Natural killer cell (primary cell): ENCODE results near the gene LGR6. TPM values are rescaled to one million over a fixed set of nuclear protein-coding genes. Genes with fewer than 3 reads are reported as not detected.

Source experiments
- ATAC-seq, 3 donors: fragments of 150-1000 bp in 2 of 3; fragments of 200-7000 bp in 1 of 3; cut with Tn5 transposase; 1 replicate in 1 of 3; 2 replicates in 2 of 3; pipeline ENCODE4 v1.10.0; 2021; ENCODE audit warnings: mild to moderate bottlenecking in 2 of 3, moderate library complexity in 2 of 3
- DNase-seq, 2 donors: peaks; one replicate each; pipeline versions ENCODE4 v3.0.0 to v3.0.0-alpha.2; 2013 to 2021; ENCODE audit warnings: mixed read lengths in 1 of 2
- H3K27ac ChIP-seq: one replicate; pipeline ENCODE4 v1.5.1; 2013; ENCODE audit warnings: mild to moderate bottlenecking, low read length
- H3K27me3 ChIP-seq: one replicate; pipeline ENCODE4 v1.6.1; 2013; ENCODE audit warnings: low read length; ENCODE audit not compliant: control insufficient read depth, insufficient read depth
- H3K36me3 ChIP-seq: one replicate; pipeline ENCODE4 v1.6.1; 2013; ENCODE audit warnings: low read length; ENCODE audit not compliant: control insufficient read depth, insufficient read depth
- H3K4me1 ChIP-seq: one replicate; pipeline ENCODE4 v1.6.1; 2013; ENCODE audit warnings: low read length; ENCODE audit not compliant: control insufficient read depth, insufficient read depth
- H3K4me3 ChIP-seq: one replicate; pipeline ENCODE4 v1.5.1; 2013; ENCODE audit warnings: low read length
- H3K9me3 ChIP-seq: one replicate; pipeline ENCODE4 v1.6.1; 2013; ENCODE audit warnings: low read length; ENCODE audit not compliant: control insufficient read depth, insufficient read depth
- H3K27ac Mint-ChIP-seq, 2 donors: one replicate each; pipeline ENCODE4 v1.8.0; 2022; ENCODE audit warnings: mild to moderate bottlenecking in 2 of 2, mixed read lengths in 2 of 2, moderate library complexity in 1 of 2
- H3K27me3 Mint-ChIP-seq, 2 donors: one replicate each; pipeline ENCODE4 v1.8.0; 2022; ENCODE audit warnings: low read depth in 2 of 2, mixed read lengths in 2 of 2
- H3K36me3 Mint-ChIP-seq: one replicate; pipeline ENCODE4 v1.8.0; 2022; ENCODE audit warnings: mixed read lengths
- H3K4me1 Mint-ChIP-seq, 2 donors: one replicate each; pipeline ENCODE4 v1.8.0; 2022; ENCODE audit warnings: mixed read lengths in 2 of 2
- H3K4me3 Mint-ChIP-seq: one replicate; pipeline ENCODE4 v1.8.0; 2022; ENCODE audit warnings: mild to moderate bottlenecking, moderate library complexity, mixed read lengths
- H3K9me3 Mint-ChIP-seq, 2 donors: one replicate each; pipeline ENCODE4 v1.8.0; 2022; ENCODE audit warnings: mixed read lengths in 2 of 2
- WGBS: methylation state at CpG from one replicate; pipeline ENCODE4 v1.1.7; 2013; ENCODE audit warnings: missing lambda C conversion rate; ENCODE audit not compliant: insufficient coverage; 5-methylcytosine and 5-hydroxymethylcytosine counted together
- intact Hi-C: fragments of 100-400 bp; cut with micrococcal nuclease; formaldehyde crosslinking; loops from one replicate; pipeline ENCODE4 v1.14.2; 2022
- total RNA-seq, 4 donors: library from RNA; stranded (reverse); fragments of 120-200 nt in 1 of 4; gene quantifications; one replicate each; pipeline versions ENCODE4 v1.2.3 to v1.2.4, GENCODE V29; 2013 to 2022
- TF ChIP-seq, protein P1 (sequence below): fragments of 200-600 bp; IDR thresholded peaks from one replicate; pipeline ENCODE4 v1.8.0; 2022; ENCODE audit warnings: antibody characterized with exemption

Gene LGR6
- total RNA-seq, 3 donors from 2014 or later (not counting 1 experiment from before 2014, with no cell fraction given) = 58.3 to 65.2 (median 60.9) TPM

DNA sequence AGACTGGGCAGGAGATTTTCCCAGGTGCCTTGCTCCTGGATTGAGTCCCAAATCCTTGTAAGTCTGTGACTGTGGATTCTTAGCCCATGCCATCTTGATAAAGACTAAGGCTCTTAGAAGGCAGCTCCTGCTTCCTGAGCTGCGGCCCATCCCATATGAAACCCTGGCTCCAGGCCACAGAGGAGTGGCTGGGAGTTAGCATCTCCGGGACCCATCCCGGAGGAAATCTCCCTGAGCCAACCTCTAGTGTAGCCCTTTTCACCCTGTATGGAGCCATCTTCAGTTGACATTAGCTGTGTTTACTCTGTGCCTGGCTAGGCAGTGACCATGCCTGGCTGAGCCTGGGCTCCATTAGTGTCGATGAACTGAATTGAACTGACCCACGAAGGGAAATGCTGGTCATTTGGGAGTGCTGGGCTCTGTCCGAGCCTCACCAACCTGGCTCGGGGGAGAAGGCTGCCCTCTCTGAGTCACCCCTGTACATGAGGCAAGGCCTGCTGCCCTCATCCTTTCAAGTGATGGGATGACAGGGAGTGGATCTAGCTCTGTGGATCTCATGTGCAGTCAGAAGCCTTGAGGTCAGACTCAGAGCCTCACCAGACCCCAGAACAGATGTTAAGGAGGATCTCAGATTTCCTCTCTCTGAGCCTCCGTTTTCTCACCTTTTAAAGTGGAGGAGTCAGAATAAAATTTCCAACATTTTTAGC, 37.5 kb downstream of the LGR6 start:
- H3K4me1 ChIP-seq = peaks cover 7% of the 10 kb centered on the region
- Mint-ChIP-seq H3K4me1 (peaks cover 17 to 36% of the 10 kb centered on the region in 2 donors), H3K4me3 (no peak overlapping the region), H3K9me3 (no peaks in the 10 kb centered on the region), H3K27me3 (no peaks in the 10 kb centered on the region), H3K27ac (no peak overlapping the region), H3K36me3 (no peaks in the 10 kb centered on the region)
- intact Hi-C loops = no loop called here
- ATAC-seq (no peak), DNase-seq (no peak)
- no peak overlapping the region for H3K27ac ChIP-seq
- TF ChIP-seq, protein P1, sequence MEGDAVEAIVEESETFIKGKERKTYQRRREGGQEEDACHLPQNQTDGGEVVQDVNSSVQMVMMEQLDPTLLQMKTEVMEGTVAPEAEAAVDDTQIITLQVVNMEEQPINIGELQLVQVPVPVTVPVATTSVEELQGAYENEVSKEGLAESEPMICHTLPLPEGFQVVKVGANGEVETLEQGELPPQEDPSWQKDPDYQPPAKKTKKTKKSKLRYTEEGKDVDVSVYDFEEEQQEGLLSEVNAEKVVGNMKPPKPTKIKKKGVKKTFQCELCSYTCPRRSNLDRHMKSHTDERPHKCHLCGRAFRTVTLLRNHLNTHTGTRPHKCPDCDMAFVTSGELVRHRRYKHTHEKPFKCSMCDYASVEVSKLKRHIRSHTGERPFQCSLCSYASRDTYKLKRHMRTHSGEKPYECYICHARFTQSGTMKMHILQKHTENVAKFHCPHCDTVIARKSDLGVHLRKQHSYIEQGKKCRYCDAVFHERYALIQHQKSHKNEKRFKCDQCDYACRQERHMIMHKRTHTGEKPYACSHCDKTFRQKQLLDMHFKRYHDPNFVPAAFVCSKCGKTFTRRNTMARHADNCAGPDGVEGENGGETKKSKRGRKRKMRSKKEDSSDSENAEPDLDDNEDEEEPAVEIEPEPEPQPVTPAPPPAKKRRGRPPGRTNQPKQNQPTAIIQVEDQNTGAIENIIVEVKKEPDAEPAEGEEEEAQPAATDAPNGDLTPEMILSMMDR = no peak
- no peaks in the 10 kb centered on the region for H3K27me3 ChIP-seq
- H3K4me3 ChIP-seq = no peak overlapping the region
- H3K9me3 ChIP-seq = no peaks in the 10 kb centered on the region
- 94% methylated on average over 8 of the region's 8 CpGs for WGBS
- H3K36me3 ChIP-seq = peaks cover 6% of the 10 kb centered on the region

DNA sequence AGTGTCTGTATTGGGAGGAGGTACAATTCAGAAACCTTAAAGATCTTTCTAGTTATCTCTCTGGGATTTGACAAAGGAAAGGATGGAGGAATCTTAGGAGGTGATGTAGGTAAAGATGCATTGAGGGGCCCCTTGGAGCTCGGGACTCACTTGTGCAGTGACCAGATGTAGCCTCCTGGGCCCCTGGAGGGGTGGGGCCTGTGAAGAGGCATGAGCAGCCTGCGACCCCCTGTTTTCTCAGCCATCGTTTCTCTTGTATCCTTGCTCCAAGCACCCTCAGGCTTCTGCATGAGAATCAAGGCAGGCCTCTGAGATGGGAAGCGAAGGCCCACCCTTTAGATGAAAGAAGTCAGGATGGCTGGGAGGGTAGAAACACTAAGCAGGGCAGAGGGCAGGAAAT, 39.6 kb downstream of the LGR6 start:
- intact Hi-C loops = no loop called here
- H3K4me3 ChIP-seq = no peak overlapping the region
- H3K4me3 Mint-ChIP-seq = no peak overlapping the region
- no peak overlapping the region for H3K27ac Mint-ChIP-seq
- TF ChIP-seq, protein P1 = no peak
- peaks cover 8% of the 10 kb centered on the region for H3K36me3 ChIP-seq
- 89% methylated on average over 4 of the region's 4 CpGs for WGBS
- peaks cover 0 to 2% of the 10 kb centered on the region in 2 donors for H3K27me3 Mint-ChIP-seq
- H3K27me3 ChIP-seq = no peaks in the 10 kb centered on the region
- H3K9me3 ChIP-seq = no peaks in the 10 kb centered on the region
- no peaks in the 10 kb centered on the region for H3K9me3 Mint-ChIP-seq
- DNase-seq = no peak
- ATAC-seq = no peak
- H3K27ac ChIP-seq = no peak overlapping the region
- no peaks in the 10 kb centered on the region for H3K4me1 ChIP-seq
- H3K36me3 Mint-ChIP-seq = no peaks in the 10 kb centered on the region
- H3K4me1 Mint-ChIP-seq = peaks cover 11 to 31% of the 10 kb centered on the region in 2 donors

DNA sequence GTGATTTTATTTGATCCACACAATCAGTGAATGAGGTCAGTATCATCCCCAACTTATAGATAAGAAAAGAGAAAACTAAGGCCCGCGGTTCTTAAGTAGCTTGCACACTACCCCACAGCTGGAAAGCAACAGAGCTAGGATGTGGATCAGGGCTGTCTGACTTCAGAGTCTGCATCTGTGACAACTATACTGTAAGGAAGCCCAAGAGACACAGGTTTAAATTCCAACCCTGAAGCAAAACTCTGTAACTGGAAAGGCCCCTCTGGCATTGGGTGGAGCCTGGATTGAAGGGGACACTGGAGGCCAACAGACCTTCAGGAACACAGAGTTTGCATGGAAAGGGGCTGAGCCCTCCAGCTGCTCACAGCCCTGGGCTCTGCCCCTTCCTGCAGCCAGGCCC, 40.2 kb downstream of the LGR6 start:
- intact Hi-C loops = no loop called here
- Mint-ChIP-seq H3K36me3 (no peaks in the 10 kb centered on the region), H3K9me3 (no peaks in the 10 kb centered on the region)

More for the DNA sequence above, 40.2 kb downstream of the LGR6 start:
- TF ChIP-seq, protein P1 = no peak
- Histone ChIP-seq H3K36me3 (peaks cover 8% of the 10 kb centered on the region), H3K4me3 (no peak overlapping the region), H3K4me1 (no peaks in the 10 kb centered on the region), H3K27ac (no peak overlapping the region), H3K9me3 (no peaks in the 10 kb centered on the region), H3K27me3 (no peaks in the 10 kb centered on the region)
- peaks cover 6 to 26% of the 10 kb centered on the region in 2 donors for H3K4me1 Mint-ChIP-seq
- no peak overlapping the region for H3K4me3 Mint-ChIP-seq
- no peak for ATAC-seq
- DNase-seq = no peak
- WGBS = 100% methylated on average over 2 of the region's 2 CpGs
- H3K27ac Mint-ChIP-seq = no peak overlapping the region
- peaks cover 0 to 2% of the 10 kb centered on the region in 2 donors for H3K27me3 Mint-ChIP-seq
